ENCODE results near the gene RIPK4. TPM values are rescaled to one million over a fixed set of nuclear protein-coding genes. Genes with fewer than 3 reads are reported as not detected.

RIPK4 gene
- total RNA-seq, 1 donor from 2014 or later, result 0.07 TPM

DNA sequence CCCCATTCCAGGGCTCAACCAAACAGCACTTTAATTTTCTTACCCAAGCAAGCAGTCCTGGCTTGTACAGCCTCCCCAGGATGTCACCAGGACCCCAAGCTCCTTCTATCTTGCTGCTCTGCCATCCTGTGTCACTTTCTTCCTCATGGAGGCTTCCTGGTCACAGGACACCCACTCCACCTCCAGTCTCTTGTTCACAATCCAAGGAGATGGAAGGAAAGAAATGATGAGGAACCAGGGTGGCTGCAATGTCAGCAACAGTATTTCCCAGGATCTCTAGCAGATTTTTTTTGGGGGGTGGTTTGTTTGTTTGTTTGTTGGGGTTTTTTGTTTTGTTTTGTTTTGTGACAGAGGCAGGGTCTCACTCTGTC is 58.9 kb downstream of the RIPK4 start:
- Mint-ChIP-seq H3K27ac (no peak overlapping the region), H3K9me3 (peaks cover 9% of the 10 kb centered on the region), H3K4me1 (no peaks in the 10 kb centered on the region), H3K27me3 (peaks cover 34% of the 10 kb centered on the region), H3K4me3 (no peak overlapping the region), H3K36me3 (ENCODE audit: low read depth) (no peaks in the 10 kb centered on the region)
- POLR2A ChIA-PET, result no interaction called here
- TF ChIP-seq, protein P1, sequence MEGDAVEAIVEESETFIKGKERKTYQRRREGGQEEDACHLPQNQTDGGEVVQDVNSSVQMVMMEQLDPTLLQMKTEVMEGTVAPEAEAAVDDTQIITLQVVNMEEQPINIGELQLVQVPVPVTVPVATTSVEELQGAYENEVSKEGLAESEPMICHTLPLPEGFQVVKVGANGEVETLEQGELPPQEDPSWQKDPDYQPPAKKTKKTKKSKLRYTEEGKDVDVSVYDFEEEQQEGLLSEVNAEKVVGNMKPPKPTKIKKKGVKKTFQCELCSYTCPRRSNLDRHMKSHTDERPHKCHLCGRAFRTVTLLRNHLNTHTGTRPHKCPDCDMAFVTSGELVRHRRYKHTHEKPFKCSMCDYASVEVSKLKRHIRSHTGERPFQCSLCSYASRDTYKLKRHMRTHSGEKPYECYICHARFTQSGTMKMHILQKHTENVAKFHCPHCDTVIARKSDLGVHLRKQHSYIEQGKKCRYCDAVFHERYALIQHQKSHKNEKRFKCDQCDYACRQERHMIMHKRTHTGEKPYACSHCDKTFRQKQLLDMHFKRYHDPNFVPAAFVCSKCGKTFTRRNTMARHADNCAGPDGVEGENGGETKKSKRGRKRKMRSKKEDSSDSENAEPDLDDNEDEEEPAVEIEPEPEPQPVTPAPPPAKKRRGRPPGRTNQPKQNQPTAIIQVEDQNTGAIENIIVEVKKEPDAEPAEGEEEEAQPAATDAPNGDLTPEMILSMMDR (IDR thresholded peaks at IDR 0.05), result no peak
- CTCF ChIA-PET, result no interaction called here
- intact Hi-C loops (cut with micrococcal nuclease), result no loop called here
- ATAC-seq (ENCODE audit: low read depth) (no peak), DNase-seq (no peak)

DNA sequence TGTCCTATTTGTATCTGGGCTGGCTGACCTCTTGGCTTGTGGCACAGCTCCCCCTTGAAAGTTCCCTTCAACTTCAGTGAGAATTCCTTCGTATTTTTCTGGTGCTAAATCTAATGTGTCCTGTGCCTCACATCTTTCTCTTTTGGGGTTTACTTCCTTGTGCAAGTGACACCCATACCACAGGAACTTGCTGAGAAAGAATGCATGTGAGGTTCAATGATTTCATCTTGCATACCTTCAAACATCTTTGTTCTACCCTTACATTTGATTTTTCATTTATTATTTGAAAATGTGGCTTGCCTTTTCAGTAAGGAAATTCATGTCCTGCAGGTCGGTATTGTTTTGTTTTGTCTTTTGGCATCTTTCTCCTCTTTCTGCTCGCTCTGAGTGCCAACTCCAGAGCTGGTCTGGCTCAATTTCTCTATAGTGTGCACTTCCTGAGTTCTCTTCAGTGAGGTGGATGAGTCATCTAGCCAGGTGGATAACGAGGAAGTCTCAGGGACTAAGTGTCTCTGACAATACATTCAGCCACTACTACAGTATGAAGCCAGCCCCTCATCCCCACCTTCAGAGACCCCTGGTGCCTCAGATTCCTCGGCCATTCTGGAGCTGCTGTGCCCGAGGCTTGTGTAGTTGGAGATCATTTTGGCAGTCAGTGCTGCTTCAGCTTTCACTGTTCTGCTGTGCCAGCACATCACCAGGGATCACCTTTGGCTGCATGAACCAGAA is 59.5 kb downstream of the RIPK4 start:
- intact Hi-C loops (cut with micrococcal nuclease), result no loop called here
- H3K27me3 Mint-ChIP-seq, result peaks cover 31% of the 10 kb centered on the region
- H3K4me1 Mint-ChIP-seq, result no peaks in the 10 kb centered on the region
- TF ChIP-seq, protein P1 (IDR thresholded peaks at IDR 0.05), result no peak
- CTCF ChIA-PET, result no interaction called here
- H3K4me3 Mint-ChIP-seq, result no peak overlapping the region
- no peak for DNase-seq
- no peak overlapping the region for H3K27ac Mint-ChIP-seq
- H3K9me3 Mint-ChIP-seq, result peaks cover 9% of the 10 kb centered on the region
- POLR2A ChIA-PET, result no interaction called here
- no peaks in the 10 kb centered on the region for H3K36me3 Mint-ChIP-seq (ENCODE audit: low read depth)
- no peak for ATAC-seq (ENCODE audit: low read depth)

DNA sequence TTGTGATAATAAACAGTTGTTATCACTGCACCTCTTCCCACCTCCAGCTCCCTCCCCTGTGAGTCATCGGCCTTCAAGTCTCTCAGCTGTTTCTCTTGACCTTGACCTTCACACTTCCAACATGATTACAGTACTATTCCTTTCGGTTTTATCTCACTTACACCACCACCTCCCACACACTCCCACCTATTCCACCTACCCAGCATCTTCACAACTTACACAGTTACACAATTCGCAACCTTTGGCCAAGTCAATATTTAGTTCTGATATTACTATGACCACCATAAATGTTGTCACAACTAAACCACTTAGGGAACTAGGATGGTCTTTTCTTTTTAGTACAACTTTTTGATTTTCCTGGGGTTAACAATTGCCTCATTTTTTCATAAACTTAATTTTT is 60.2 kb downstream of the RIPK4 start:
- intact Hi-C loops (cut with micrococcal nuclease), result no loop called here

DNA sequence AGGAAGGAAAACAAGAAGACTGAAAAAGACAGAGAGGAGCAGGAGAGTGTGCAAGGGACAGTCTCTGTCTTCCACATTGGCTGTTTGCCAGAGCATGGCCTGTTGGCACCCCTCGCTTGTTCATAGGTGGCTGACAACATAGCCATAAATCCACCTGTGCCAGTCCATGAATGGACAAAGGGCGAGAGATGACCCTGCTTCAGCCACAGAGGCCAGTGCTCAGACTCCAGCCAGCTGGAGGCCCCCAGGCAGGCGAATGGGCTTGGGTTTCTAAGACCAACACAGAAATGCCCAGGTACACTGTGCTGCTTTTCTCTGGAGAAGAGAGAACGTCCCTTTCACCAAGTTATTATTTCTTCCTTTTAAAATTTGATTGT is 60.6 kb downstream of the RIPK4 start:
- Mint-ChIP-seq H3K27me3 (peaks cover 26% of the 10 kb centered on the region), H3K27ac (no peak overlapping the region), H3K9me3 (peaks cover 9% of the 10 kb centered on the region), H3K4me1 (no peaks in the 10 kb centered on the region), H3K36me3 (ENCODE audit: low read depth) (no peaks in the 10 kb centered on the region), H3K4me3 (no peak overlapping the region)
- intact Hi-C loops (cut with micrococcal nuclease), result no loop called here
- POLR2A ChIA-PET, result no interaction called here
- TF ChIP-seq, protein P1 (IDR thresholded peaks at IDR 0.05), result no peak
- CTCF ChIA-PET, result no interaction called here
- ATAC-seq (ENCODE audit: low read depth), result no peak
- DNase-seq, result no peak

More for the DNA sequence above, 60.2 kb downstream of the RIPK4 start:
- Mint-ChIP-seq H3K9me3 (peaks cover 9% of the 10 kb centered on the region), H3K36me3 (ENCODE audit: low read depth) (no peaks in the 10 kb centered on the region), H3K27ac (no peak overlapping the region), H3K27me3 (peaks cover 28% of the 10 kb centered on the region), H3K4me3 (no peak overlapping the region), H3K4me1 (no peaks in the 10 kb centered on the region)
- TF ChIP-seq, protein P1 (IDR thresholded peaks at IDR 0.05), result no peak
- ATAC-seq (ENCODE audit: low read depth) (no peak), DNase-seq (no peak)
- ChIA-PET POLR2A (no interaction called here), CTCF (no interaction called here)

DNA sequence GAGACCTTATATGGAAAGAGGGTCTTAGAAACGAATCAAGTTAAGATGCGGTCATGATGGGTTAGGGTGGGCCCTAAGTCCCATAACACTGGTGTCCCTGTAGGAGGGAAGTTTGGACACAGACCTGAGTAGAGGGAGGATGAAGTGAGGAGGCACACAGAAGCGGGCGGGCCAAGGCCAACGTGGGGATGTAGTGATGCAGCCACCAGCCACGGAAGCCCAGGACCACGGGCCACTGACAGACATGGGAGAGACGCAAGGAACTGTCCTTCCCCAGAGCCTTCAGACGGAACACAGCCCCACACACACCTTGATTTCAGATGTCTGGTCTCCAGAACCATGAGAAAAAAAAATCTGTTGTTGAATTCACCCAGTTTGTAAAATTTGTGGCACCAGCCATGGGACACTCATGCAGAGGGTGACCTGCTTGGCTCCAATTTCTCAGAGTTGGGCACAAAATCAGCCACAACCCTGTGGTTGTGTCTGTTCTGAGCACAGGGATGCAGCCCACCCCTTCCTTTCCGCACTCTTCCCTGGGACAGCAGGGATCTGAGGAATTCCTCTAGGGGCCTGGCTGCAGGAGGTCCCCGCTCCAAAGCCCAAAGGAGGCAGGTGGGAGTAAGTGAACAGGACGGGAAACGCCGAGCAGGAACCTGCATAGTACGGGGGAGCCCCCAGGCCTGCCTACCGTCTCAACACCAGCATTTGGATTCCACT is 61.1 kb downstream of the RIPK4 start:
- no peak for DNase-seq
- Mint-ChIP-seq H3K27ac (no peak overlapping the region), H3K36me3 (ENCODE audit: low read depth) (no peaks in the 10 kb centered on the region), H3K4me1 (no peaks in the 10 kb centered on the region), H3K4me3 (no peak overlapping the region), H3K27me3 (peaks cover 26% of the 10 kb centered on the region), H3K9me3 (peaks cover 9% of the 10 kb centered on the region)
- CTCF ChIA-PET, result no interaction called here
- intact Hi-C loops (cut with micrococcal nuclease), result no loop called here
- TF ChIP-seq, protein P1 (IDR thresholded peaks at IDR 0.05), result no peak
- POLR2A ChIA-PET, result no interaction called here
- ATAC-seq (ENCODE audit: low read depth), result no peak

Data from activated B cell treated with CpG ODN at 0.5 μM for 24 hours (primary cell).